Naive thymus-derived CD8-positive, alpha-beta T cell (primary cell): Measurements from ENCODE around the gene ATXN3. TPM values are rescaled to one million over a fixed set of nuclear protein-coding genes. Genes with fewer than 3 reads are reported as not detected.

ENCODE experiments used
- polyA plus RNA-seq, 3 donors: library from polyadenylated mRNA; unstranded; fragments of 300-500 nt; fragmentation: Illumina TruSeq; gene quantifications; one replicate each; pipeline ENCODE4 v1.2.3, GENCODE V29; 2021
- total RNA-seq, 8 experiments: library from RNA in 2 of 8; stranded (reverse) in 2 of 8; gene quantifications; one replicate each; pipeline ENCODE4 v1.2.3 and lab custom pipeline; 2021 to 2026

The ATXN3 gene
- total and polyA plus RNA-seq, 5 experiments from 2014 or later, result 11.3 to 59.3 (median 15.5) TPM

Other genes with a start within 250 kb of the ATXN3 start
- gene TC2N, start 239.0 kb downstream of the ATXN3 start, total RNA-seq, result 100 to 1,000 TPM; 298 to 309 TPM
- gene TC2N, start 239.0 kb downstream of the ATXN3 start, polyA plus RNA-seq, result 100 to 1,000 TPM; 125 to 167 (median 160) TPM
- 1 to 10 TPM; 7.2 to 8.1 TPM for gene FBLN5, start 158.9 kb downstream of the ATXN3 start, total RNA-seq
- gene FBLN5, start 158.9 kb downstream of the ATXN3 start, polyA plus RNA-seq, result 10 to 100 TPM; 21.2 to 37.7 (median 25.3) TPM
- 10 to 100 TPM; 70.8 to 76.3 TPM for gene TRIP11, start 66.5 kb downstream of the ATXN3 start, total RNA-seq
- gene TRIP11, start 66.5 kb downstream of the ATXN3 start, polyA plus RNA-seq, result 10 to 100 TPM; 31.4 to 57.6 (median 50.8) TPM
- gene NDUFB1, start 15.1 kb upstream of the ATXN3 start, total RNA-seq, result 100 to 1,000 TPM in 1 of 2 experiments, 10 to 100 TPM in 1; 91.1 to 104 TPM
- gene NDUFB1, start 15.1 kb upstream of the ATXN3 start, polyA plus RNA-seq, result 100 to 1,000 TPM; 331 to 412 (median 399) TPM
- 10 to 100 TPM; 69.4 to 74.4 TPM for gene CPSF2, start 15.4 kb upstream of the ATXN3 start, total RNA-seq
- 10 to 100 TPM; 28.3 to 30.7 (median 29.5) TPM for gene CPSF2, start 15.4 kb upstream of the ATXN3 start, polyA plus RNA-seq
- gene SLC24A4, start 216.6 kb upstream of the ATXN3 start, total RNA-seq, result not detected
- under 1 TPM in 1 of 3 donors, not detected in 2; 0.05 TPM for gene SLC24A4, start 216.6 kb upstream of the ATXN3 start, polyA plus RNA-seq